ENCODE data around the gene PTPRT.
A peak's percentile ranks its signal among the peaks of the same experiment; 100 is the strongest.

PTPRT gene

DNA sequence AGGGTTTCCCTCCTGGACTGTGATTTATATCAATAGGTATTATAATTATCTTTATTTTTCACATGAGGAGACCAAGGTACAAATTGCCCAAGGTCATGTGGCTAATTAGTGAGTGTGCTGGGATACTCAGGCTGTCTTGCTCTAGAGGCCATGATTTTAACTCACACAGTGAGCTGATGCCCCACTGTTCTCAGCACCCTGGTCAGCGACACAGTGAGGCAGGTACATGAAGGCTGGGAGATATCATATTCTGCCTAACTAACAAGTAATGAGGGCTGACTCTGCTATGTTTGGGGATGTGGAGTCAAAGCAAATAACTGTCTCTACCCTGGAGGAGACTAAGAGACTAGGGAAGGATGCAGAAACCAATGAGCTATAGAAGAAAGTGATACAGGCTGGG lies 501.1 kb downstream of the PTPRT start:
- Histone ChIP-seq H3K79me1 (ENCODE audit: low read length) (no peaks in the 10 kb centered on the region), H3K36me3 (ENCODE audit: control insufficient read depth, insufficient read depth, low read length) (no peaks in the 10 kb centered on the region), H3K4me1 (ENCODE audit: control insufficient read depth, low read depth, low read length) (no peaks in the 10 kb centered on the region), H3K18ac (ENCODE audit: low read length) (no peak overlapping the region), H3K23ac (ENCODE audit: low read length) (no peak overlapping the region), H3K4me3 (ENCODE audit: low read length) (no peak overlapping the region), H2BK15ac (replicated peaks; ENCODE audit: low read depth) (no peak overlapping the region), H3K27ac (ENCODE audit: low read depth, low read length) (no peak overlapping the region), H3K56ac (ENCODE audit: low read length) (no peak overlapping the region), H3K79me2 (ENCODE audit: control insufficient read depth, insufficient read depth, low read length) (no peaks in the 10 kb centered on the region), H3K4ac (ENCODE audit: low read depth, low read length) (no peak overlapping the region), H4K8ac (ENCODE audit: low read depth, low read length) (no peak overlapping the region), H3K27me3 (ENCODE audit: insufficient read depth, low read length, poor library complexity) (no peaks in the 10 kb centered on the region), H2AK5ac (ENCODE audit: low read length) (no peak overlapping the region), H3K4me2 (ENCODE audit: low read length) (no peak overlapping the region), H3K9ac (ENCODE audit: low read length) (no peak overlapping the region), H2BK5ac (ENCODE audit: low read length) (no peak overlapping the region), H4K5ac (ENCODE audit: low read length) (no peak overlapping the region), H2BK120ac (ENCODE audit: low read depth, low read length) (no peak overlapping the region)
- WGBS (ENCODE audit: extremely low coverage, insufficient coverage, low lambda C conversion rate), result no CpG with 5 or more reads among the region's 1 CpG
- peak; percentile 59 for DNase-seq

DNA sequence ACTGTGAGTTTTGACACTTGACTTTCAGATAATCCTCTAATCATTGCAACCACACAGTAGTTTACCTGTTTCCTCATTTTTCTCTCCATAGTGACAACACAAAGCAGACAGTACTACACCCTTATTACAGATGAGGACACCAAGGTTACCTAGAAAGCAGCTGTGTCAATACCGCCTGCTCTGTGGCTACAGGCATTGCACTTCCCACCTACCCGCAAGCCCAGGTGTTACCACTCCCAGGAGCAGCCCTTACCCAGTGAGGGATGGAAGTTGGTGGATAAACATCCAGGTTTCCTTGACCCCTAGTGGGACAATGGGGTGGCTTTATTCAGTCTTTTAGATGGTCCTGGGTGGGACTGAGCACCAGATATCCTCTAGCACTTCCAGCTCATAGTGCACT lies 503.6 kb downstream of the PTPRT start:
- Histone ChIP-seq H3K4me2 (ENCODE audit: low read length) (no peak overlapping the region), H3K79me2 (ENCODE audit: control insufficient read depth, insufficient read depth, low read length) (no peaks in the 10 kb centered on the region), H3K27me3 (ENCODE audit: insufficient read depth, low read length, poor library complexity) (no peaks in the 10 kb centered on the region), H3K4ac (ENCODE audit: low read depth, low read length) (no peak overlapping the region), H3K36me3 (ENCODE audit: control insufficient read depth, insufficient read depth, low read length) (no peaks in the 10 kb centered on the region), H3K9ac (ENCODE audit: low read length) (no peak overlapping the region), H2AK5ac (ENCODE audit: low read length) (no peak overlapping the region), H3K27ac (ENCODE audit: low read depth, low read length) (no peak overlapping the region), H4K8ac (ENCODE audit: low read depth, low read length) (no peak overlapping the region), H2BK15ac (replicated peaks; ENCODE audit: low read depth) (no peak overlapping the region), H3K23ac (ENCODE audit: low read length) (no peak overlapping the region), H3K79me1 (ENCODE audit: low read length) (no peaks in the 10 kb centered on the region), H3K4me1 (ENCODE audit: control insufficient read depth, low read depth, low read length) (no peaks in the 10 kb centered on the region), H3K4me3 (ENCODE audit: low read length) (no peak overlapping the region), H3K56ac (ENCODE audit: low read length) (no peak overlapping the region), H2BK120ac (ENCODE audit: low read depth, low read length) (no peak overlapping the region), H2BK5ac (ENCODE audit: low read length) (no peak overlapping the region), H3K18ac (ENCODE audit: low read length) (no peak overlapping the region), H4K5ac (ENCODE audit: low read length) (no peak overlapping the region)
- no CpG with 5 or more reads among the region's 2 CpGs for WGBS (ENCODE audit: extremely low coverage, insufficient coverage, low lambda C conversion rate)
- no peak for DNase-seq

DNA sequence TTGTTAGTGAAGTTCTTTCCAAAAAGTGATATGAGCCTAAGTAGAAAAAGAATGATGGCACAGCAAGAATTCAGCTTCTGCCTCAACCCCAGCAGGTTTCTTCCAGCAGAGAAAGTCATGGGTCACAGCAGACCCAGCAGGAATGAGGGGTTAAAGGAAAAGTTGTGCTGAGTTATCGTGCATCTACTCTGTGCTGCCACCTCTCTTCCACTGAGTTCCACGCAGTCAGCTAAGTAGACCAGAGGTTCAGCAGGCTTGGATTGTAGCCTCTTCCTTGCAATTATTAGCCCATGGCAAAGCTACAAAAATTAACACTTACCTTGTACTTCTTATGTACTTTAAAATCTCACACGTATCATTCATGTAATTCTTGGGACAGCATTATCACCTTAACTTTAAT lies 510.8 kb downstream of the PTPRT start:
- H4K5ac ChIP-seq (ENCODE audit: low read length), result no peak overlapping the region
- no peak overlapping the region for H2BK5ac ChIP-seq (ENCODE audit: low read length)
- DNase-seq, result peak; percentile 66
- H2BK120ac ChIP-seq (ENCODE audit: low read depth, low read length), result no peak overlapping the region
- H3K4me2 ChIP-seq (ENCODE audit: low read length), result no peak overlapping the region
- H3K79me2 ChIP-seq (ENCODE audit: control insufficient read depth, insufficient read depth, low read length), result no peaks in the 10 kb centered on the region
- no peak overlapping the region for H3K4ac ChIP-seq (ENCODE audit: low read depth, low read length)
- no peak overlapping the region for H3K27ac ChIP-seq (ENCODE audit: low read depth, low read length)
- no peak overlapping the region for H3K18ac ChIP-seq (ENCODE audit: low read length)
- no peak overlapping the region for H2BK15ac ChIP-seq (replicated peaks; ENCODE audit: low read depth)
- no peaks in the 10 kb centered on the region for H3K36me3 ChIP-seq (ENCODE audit: control insufficient read depth, insufficient read depth, low read length)
- no peak overlapping the region for H3K9ac ChIP-seq (ENCODE audit: low read length)
- H3K27me3 ChIP-seq (ENCODE audit: insufficient read depth, low read length, poor library complexity), result no peaks in the 10 kb centered on the region
- no peak overlapping the region for H2AK5ac ChIP-seq (ENCODE audit: low read length)
- H3K56ac ChIP-seq (ENCODE audit: low read length), result no peak overlapping the region
- H3K79me1 ChIP-seq (ENCODE audit: low read length), result no peaks in the 10 kb centered on the region
- WGBS (ENCODE audit: extremely low coverage, insufficient coverage, low lambda C conversion rate), result no CpG with 5 or more reads among the region's 3 CpGs
- H3K23ac ChIP-seq (ENCODE audit: low read length), result no peak overlapping the region
- no peak overlapping the region for H3K4me3 ChIP-seq (ENCODE audit: low read length)
- H4K8ac ChIP-seq (ENCODE audit: low read depth, low read length), result no peak overlapping the region
- no peaks in the 10 kb centered on the region for H3K4me1 ChIP-seq (ENCODE audit: control insufficient read depth, low read depth, low read length)

DNA sequence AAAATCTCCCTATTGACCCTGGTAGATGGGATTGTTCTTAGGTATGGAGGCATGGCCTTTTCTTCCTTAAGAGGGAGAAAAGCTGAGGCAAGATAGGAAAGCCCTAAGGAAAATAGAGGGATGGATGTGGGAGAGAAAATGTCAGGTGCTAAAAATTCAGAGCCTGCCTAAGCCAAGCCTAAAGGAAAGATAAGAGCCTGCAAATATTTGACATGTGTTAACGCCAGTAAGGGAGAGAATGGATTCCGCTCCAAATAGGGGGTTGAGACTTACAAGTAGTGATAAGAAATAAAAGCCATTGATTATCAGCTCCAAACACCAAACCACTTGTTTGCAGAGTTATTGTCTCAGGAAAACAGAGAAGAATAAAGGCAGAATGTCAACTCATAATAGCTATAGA lies 533.6 kb downstream of the PTPRT start:
- no peak overlapping the region for H3K4me3 ChIP-seq (ENCODE audit: low read length)
- no peak overlapping the region for H3K9ac ChIP-seq (ENCODE audit: low read length)
- no peak overlapping the region for H3K4me2 ChIP-seq (ENCODE audit: low read length)
- H3K23ac ChIP-seq (ENCODE audit: low read length), result no peak overlapping the region
- H3K27me3 ChIP-seq (ENCODE audit: insufficient read depth, low read length, poor library complexity), result no peaks in the 10 kb centered on the region
- H2BK120ac ChIP-seq (ENCODE audit: low read depth, low read length), result no peak overlapping the region
- H3K36me3 ChIP-seq (ENCODE audit: control insufficient read depth, insufficient read depth, low read length), result no peaks in the 10 kb centered on the region
- DNase-seq, result peak; percentile 62
- no peak overlapping the region for H3K18ac ChIP-seq (ENCODE audit: low read length)
- H4K8ac ChIP-seq (ENCODE audit: low read depth, low read length), result no peak overlapping the region
- no peaks in the 10 kb centered on the region for H3K4me1 ChIP-seq (ENCODE audit: control insufficient read depth, low read depth, low read length)
- H3K27ac ChIP-seq (ENCODE audit: low read depth, low read length), result no peak overlapping the region
- H3K79me2 ChIP-seq (ENCODE audit: control insufficient read depth, insufficient read depth, low read length), result no peaks in the 10 kb centered on the region
- H2AK5ac ChIP-seq (ENCODE audit: low read length), result no peak overlapping the region
- no peak overlapping the region for H4K5ac ChIP-seq (ENCODE audit: low read length)
- H3K56ac ChIP-seq (ENCODE audit: low read length), result no peak overlapping the region
- H3K4ac ChIP-seq (ENCODE audit: low read depth, low read length), result no peak overlapping the region
- no CpG with 5 or more reads among the region's 2 CpGs for WGBS (ENCODE audit: extremely low coverage, insufficient coverage, low lambda C conversion rate)
- H2BK15ac ChIP-seq (replicated peaks; ENCODE audit: low read depth), result no peak overlapping the region
- H2BK5ac ChIP-seq (ENCODE audit: low read length), result no peak overlapping the region
- H3K79me1 ChIP-seq (ENCODE audit: low read length), result no peaks in the 10 kb centered on the region

DNA sequence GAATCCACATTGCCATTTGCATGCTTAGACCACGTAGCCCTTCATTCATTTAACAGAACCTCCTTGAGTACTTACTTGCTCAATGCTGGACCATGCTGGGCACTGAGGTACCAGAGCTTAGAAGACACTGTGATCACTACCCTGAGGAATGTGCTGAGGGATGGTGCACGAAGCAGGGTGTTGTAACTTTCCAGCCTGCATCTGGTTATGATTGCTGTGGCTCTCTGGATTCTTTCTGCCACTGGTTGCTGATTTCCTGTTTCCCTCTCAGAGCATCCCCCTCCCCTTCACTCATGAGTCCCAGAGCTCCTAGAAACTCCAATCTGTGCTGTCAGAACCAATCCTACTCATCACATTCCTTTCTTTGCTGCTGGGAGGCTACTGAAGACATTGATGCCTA lies 537.4 kb downstream of the PTPRT start:
- no peak overlapping the region for H3K56ac ChIP-seq (ENCODE audit: low read length)
- H3K36me3 ChIP-seq (ENCODE audit: control insufficient read depth, insufficient read depth, low read length), result no peaks in the 10 kb centered on the region
- no peak overlapping the region for H3K27ac ChIP-seq (ENCODE audit: low read depth, low read length)
- no peaks in the 10 kb centered on the region for H3K4me1 ChIP-seq (ENCODE audit: control insufficient read depth, low read depth, low read length)
- H3K4me2 ChIP-seq (ENCODE audit: low read length), result no peak overlapping the region
- no peak overlapping the region for H2AK5ac ChIP-seq (ENCODE audit: low read length)
- H3K4ac ChIP-seq (ENCODE audit: low read depth, low read length), result no peak overlapping the region
- no peak overlapping the region for H3K23ac ChIP-seq (ENCODE audit: low read length)
- no peak overlapping the region for H2BK120ac ChIP-seq (ENCODE audit: low read depth, low read length)
- no peaks in the 10 kb centered on the region for H3K27me3 ChIP-seq (ENCODE audit: insufficient read depth, low read length, poor library complexity)
- no peak overlapping the region for H4K8ac ChIP-seq (ENCODE audit: low read depth, low read length)
- no peak overlapping the region for H2BK15ac ChIP-seq (replicated peaks; ENCODE audit: low read depth)
- DNase-seq, result peak; percentile 8
- no peak overlapping the region for H3K4me3 ChIP-seq (ENCODE audit: low read length)
- WGBS (ENCODE audit: extremely low coverage, insufficient coverage, low lambda C conversion rate), result no CpG with 5 or more reads among the region's 2 CpGs
- no peak overlapping the region for H2BK5ac ChIP-seq (ENCODE audit: low read length)
- no peak overlapping the region for H3K18ac ChIP-seq (ENCODE audit: low read length)
- H3K79me1 ChIP-seq (ENCODE audit: low read length), result no peaks in the 10 kb centered on the region
- H3K9ac ChIP-seq (ENCODE audit: low read length), result no peak overlapping the region
- H3K79me2 ChIP-seq (ENCODE audit: control insufficient read depth, insufficient read depth, low read length), result no peaks in the 10 kb centered on the region
- no peak overlapping the region for H4K5ac ChIP-seq (ENCODE audit: low read length)

DNA sequence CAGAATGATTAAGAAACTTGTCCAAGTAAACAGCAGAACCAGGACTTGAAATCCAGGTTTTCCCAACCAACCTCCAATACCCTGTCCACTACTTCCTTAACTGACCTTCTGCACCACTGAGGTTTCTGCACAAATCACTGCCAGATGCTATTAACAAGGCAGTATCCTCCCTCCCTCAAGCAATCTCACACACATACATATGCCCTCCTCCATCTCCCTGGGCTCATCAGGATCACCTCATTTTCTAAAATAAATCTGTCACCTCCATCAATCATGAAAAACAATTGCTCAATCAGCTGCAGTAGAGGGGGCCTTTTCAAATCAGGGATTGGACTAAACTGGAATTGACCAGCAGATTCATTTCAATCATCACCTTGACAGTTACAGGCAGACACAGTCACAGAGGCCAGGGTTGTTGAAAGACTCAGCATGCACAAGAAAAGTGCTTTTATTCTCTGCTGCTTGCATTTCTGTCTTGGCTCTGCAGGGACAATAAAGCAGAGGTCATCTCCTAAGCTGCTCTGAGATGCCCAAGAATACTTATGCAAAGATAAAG lies 539.4 kb downstream of the PTPRT start:
- no peak overlapping the region for H3K18ac ChIP-seq (ENCODE audit: low read length)
- no peak overlapping the region for H3K4ac ChIP-seq (ENCODE audit: low read depth, low read length)
- no peaks in the 10 kb centered on the region for H3K79me2 ChIP-seq (ENCODE audit: control insufficient read depth, insufficient read depth, low read length)
- no peaks in the 10 kb centered on the region for H3K27me3 ChIP-seq (ENCODE audit: insufficient read depth, low read length, poor library complexity)
- no peak for DNase-seq
- H4K8ac ChIP-seq (ENCODE audit: low read depth, low read length), result no peak overlapping the region
- H2AK5ac ChIP-seq (ENCODE audit: low read length), result no peak overlapping the region
- H3K27ac ChIP-seq (ENCODE audit: low read depth, low read length), result no peak overlapping the region
- no peak overlapping the region for H3K4me3 ChIP-seq (ENCODE audit: low read length)
- H2BK120ac ChIP-seq (ENCODE audit: low read depth, low read length), result no peak overlapping the region
- H3K56ac ChIP-seq (ENCODE audit: low read length), result no peak overlapping the region
- no peak overlapping the region for H2BK15ac ChIP-seq (replicated peaks; ENCODE audit: low read depth)
- H4K5ac ChIP-seq (ENCODE audit: low read length), result no peak overlapping the region
- H3K23ac ChIP-seq (ENCODE audit: low read length), result no peak overlapping the region
- H3K4me2 ChIP-seq (ENCODE audit: low read length), result no peak overlapping the region
- no peaks in the 10 kb centered on the region for H3K4me1 ChIP-seq (ENCODE audit: control insufficient read depth, low read depth, low read length)
- no peak overlapping the region for H3K9ac ChIP-seq (ENCODE audit: low read length)
- no peaks in the 10 kb centered on the region for H3K36me3 ChIP-seq (ENCODE audit: control insufficient read depth, insufficient read depth, low read length)
- H2BK5ac ChIP-seq (ENCODE audit: low read length), result no peak overlapping the region
- H3K79me1 ChIP-seq (ENCODE audit: low read length), result no peaks in the 10 kb centered on the region

Measured in mesendoderm (in vitro differentiated cells).